ENCODE results near the gene DAP3.

DNA sequence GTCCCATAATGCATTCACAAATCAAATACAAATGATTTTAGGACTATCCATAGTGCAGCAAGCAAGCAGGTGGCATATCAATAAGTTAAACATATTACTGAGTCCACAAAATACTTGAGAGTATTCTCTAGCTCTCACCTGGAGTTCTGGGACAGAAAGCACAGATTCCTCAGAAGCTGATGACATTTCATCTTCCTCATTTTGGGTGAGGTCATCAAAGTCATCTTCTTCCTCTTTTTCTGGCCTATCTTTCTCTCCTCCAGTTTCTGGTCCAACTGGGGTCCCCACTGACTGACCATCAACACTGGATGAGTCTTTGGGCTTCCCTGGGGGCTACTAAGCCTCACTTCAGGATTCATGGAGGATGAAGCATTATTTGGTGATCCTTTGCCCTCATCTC, 39.2 kb upstream of the DAP3 start:
- no peak for TF ChIP-seq CTCF (IDR thresholded peaks at IDR 0.05)
- TF ChIP-seq POLR2A (IDR thresholded peaks at IDR 0.05), result no peak
